ENCODE measurements around the gene PPM1F.

Gene PPM1F

DNA sequence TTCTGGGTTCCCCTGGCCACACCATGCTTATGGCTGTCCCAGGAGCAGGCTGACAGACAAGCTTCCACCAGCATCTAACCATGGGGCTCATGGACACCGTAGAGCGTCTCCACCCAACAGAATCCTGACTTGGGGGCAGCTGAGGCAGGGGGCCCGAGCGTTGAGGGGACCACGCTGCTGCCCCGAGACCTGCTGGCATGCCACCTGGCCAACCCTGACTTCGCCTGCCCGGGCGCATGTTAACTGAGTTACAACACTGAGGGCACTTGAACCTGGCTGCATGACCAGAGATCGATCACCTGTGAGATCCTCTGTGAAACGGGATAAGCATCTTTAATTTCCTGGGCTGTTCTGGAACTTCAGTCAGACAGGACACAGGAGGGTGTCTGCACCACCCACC lies 13.7 kb downstream of the PPM1F start:
- no peak for DNase-seq

DNA sequence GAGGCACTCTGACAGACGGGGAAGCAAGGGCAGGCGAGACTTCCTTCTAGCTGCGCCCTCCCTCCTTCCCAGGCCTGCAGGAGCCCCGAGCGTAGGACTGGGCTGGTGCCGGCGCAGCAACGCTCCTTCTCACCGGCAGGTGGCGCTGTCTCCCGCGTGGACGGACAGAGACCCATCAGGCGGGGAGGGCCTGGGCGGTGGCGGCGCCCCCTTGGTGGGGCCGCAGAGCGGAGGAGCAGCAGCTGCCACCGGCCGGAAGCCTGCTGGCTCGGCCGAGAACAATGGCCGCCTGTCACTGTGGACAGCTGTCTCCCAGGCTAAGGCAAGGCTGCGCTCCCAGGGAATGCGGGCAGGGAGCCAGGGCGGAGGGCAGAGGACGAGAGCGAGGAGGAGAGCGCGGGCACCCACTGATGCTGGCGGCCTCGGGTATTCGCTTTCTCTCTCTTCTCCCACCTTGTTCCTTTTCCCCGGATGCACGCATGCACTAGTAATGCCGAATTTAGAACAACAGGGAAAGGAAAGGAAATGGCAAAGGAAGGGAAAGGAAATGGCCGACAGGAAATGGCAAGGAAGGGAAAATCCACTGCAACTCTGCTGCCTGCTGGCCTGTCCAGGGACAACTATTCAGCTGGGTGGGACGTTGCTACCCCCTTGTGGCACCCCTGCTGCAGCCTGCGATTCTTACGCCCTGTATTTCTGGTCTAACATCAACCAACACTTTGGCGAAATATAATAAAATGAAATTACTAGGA lies 14.4 kb downstream of the PPM1F start:
- peak; percentile 97 for DNase-seq

DNA sequence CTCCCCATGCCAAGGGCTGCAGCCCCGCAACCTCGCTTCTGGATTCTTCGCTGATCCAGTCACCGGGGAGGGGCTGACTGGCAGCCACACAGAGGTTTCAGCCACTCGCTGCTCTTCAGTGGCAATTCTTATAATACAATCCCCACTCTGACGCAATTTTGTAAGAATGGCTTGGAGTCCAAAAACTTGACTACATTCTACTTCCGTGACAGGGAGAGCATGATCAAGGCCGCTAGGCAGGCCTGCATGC lies 14.9 kb downstream of the PPM1F start:
- DNase-seq = no peak

DNA sequence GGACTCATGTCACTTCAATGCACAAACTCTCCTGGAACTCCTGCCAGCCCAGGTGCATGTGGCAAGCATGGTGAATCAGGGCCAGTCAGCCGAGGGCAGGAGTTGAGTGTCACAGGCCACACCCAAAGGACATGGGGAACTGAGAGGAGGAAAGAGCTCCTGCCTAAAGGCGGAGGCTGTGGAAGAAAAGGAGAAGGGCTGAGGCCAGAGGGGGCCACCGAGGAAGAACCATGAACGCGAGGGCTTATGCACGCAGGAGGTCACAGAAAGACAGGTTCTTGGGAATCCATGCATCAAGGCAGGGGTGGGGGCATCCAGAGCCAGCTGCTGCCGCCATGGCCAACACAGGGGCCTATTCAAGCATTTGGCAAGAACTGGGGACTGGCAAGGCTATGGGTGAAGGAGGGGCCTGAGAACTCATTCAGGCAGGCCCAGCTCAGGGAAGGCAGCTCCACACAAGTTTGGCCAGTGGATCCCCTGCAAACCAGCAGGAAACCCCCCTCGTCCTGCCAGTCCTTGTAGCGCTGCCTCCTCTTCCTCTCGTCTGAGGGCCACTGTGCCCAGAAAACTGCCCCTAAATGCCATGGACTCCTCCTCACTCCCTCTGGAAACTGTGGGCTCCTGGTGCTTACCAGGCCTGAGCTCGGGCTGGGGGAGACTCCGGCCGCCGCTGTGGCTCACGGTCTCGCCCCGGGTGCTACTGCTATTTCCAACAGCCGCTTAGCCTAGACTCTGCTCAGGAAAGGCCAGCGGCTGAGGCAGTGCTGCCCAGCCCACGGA lies 15.4 kb downstream of the PPM1F start:
- DNase-seq = no peak

- DNase-seq = no peak
Measured at GRCh38 chr22:21936151-21936775, 16.4 kb downstream of the PPM1F start.

DNA sequence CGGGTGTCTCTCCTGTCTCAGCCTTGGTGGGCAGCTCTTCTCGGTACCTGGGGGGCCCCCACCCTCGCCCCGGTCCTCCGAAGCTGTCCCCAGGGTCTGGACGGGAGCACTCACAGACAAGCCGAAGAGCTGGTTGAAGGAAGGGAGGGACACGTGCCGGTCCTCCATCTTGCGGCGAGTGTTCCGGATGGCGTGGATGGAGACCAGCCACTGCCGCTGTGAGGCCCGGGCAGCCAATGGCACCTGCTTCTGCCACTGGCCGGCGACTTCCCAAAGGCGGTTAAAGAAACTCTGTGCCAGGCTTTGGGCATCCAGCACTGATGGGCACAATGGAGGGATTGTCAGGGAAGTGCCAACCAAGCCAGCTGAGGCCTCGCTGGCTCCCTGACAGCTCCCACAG lies 18.7 kb downstream of the PPM1F start:
- DNase-seq = no peak

GRCh38 chr22:21933413-21933812 lies 19.2 kb downstream of the PPM1F start:
- DNase-seq = no peak

- no peak for DNase-seq
Measured at GRCh38 chr22:21932347-21932746, 20.3 kb downstream of the PPM1F start.

GRCh38 chr22:21931056-21931455 lies 21.6 kb downstream of the PPM1F start:
- DNase-seq = no peak

GRCh38 chr22:21929253-21929652 lies 23.4 kb downstream of the PPM1F start:
- no peak for DNase-seq

DNA sequence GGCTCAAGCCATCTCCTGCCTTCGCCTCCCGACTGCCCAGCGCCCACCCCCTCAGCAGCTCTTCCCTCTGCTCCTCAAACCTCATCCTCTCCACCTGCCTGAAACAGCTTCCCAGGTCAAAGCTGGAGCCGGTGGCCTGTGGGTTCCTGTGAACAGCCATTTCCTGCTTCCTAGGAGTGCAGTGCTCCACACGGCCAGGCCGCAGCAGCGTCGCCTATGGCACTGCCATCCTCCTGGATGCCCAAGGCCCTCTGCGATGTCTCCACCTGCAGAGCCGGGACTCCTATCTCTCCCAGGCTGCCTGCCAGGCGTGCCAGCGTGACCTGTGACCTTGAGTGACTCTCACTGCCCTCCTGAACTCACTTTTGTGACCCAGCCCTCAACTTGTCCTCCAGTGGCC lies 24.6 kb downstream of the PPM1F start:
- DNase-seq = no peak

DNA sequence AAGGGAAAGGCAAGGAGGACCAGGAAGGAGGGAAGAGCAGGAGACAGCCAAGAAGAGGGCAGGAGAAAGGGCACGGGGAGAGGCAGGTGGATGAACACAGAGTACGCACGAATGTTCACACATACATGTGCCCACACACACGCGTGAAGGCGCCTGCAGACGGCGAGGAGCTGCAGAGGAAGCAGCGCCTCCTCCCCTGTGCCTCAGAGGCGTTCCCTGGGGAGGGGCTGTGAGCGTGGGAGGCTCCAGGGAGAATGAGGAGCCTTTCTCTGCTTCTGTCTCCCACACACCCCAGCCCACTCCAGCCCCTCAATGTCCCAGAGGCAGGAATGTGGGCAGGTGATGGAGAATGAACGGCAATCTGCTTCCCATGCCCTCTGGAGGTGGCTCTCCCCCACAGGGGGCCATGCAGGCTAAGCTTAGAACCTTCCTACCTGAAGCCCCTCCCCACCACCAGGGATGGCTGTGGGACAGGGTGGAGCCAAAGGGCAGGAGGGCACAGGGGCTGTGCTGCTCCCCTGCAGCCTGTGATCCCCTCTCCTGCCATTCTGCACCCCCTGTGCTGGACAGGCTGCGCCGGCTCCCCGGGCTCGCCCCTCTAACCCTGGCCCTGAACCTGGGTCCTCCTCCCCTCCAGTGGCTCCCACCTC lies 25.3 kb downstream of the PPM1F start:
- no peak for DNase-seq

- DNase-seq = no peak
Measured at GRCh38 chr22:21926728-21927127, 25.9 kb downstream of the PPM1F start.

DNA sequence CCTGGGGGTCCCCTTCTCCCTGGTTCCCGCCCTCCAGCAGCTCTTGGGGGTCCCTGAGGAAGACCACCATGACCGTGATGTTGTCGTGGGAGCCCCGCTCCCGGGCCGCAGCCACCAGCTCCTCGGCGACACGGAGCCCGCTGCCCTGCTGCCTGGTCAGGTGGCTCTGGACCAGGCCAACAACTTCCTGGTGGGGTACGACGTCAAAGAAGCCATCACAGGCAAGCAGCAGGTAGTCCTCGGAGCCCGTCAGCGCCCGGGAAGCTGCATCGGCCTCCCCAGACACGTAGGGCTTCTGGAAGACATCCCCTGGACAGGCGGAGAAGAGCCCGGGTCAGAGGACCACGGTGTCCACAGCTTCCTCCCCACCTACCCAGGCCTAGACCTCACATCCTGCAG lies 29.5 kb downstream of the PPM1F start:
- DNase-seq = no peak

DNA sequence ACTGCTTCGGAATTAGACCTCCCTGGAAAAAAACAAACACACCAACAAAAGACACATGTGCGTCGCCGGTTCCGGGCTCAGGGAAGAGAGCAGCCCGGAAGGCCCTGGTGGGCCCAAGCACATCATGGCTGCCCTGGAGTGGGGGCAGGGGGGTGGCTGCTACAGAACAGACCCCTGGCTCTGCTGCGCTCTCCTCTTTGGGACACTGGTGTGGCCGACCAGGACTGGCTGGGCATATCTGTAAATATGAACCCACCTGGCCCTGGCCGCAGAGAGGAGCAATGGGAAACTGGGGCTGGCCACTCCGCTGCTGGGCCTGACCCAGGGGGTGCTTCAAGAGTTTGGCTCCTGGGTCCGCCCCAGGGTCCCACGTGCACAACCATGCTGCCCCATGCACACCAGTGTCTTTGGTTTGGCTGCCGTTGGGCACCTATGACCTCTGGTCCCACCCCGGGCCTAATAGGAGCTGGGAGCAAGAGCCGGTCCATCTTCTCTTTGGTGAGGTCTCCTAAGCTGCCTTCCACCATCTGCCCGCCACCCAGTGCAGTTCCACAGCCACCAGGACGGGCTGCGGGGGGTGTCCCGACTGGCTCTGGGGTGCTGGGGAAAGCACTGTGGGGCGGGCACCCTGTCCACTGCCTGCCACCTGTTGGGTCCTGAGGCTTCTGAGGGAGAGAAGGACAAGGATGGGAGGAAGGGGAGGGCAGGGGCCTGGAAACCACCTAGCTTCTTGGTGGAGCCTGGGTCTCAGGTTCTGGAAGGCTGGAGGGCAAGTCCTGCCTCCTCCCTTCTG lies 30.1 kb downstream of the PPM1F start:
- no peak for DNase-seq

DNA sequence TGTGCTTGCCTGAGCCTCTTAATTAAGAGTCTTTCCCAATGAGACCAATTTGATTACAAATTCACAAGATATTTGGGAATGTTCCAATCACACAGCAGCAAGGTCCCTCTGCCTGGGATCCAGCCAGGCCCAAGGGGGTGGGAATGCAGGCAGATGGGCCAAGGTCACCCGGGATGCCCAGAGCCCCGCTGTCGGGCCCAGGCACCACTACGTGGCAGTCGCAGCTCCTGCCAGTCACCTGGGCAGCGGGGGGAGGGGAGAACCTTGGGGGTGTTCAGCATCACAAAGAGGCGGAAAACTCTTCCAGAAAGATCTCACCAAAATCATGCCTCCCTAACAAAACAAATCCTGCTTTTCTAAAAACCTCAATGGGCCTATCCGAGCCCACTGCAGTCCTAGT lies 30.9 kb downstream of the PPM1F start:
- DNase-seq = no peak

GRCh38 chr22:21921184-21921721 lies 31.4 kb downstream of the PPM1F start:
- DNase-seq = no peak

- DNase-seq = no peak
Measured at GRCh38 chr22:21920341-21921183, 32.1 kb downstream of the PPM1F start.

GRCh38 chr22:21919526-21920307 lies 32.9 kb downstream of the PPM1F start:
- no peak for DNase-seq

- no peak for DNase-seq
Measured at GRCh38 chr22:21918466-21919185, 34.0 kb downstream of the PPM1F start.

All from activated effector memory CD4-positive, alpha-beta T cell treated with anti-CD3 and anti-CD28 coated beads, Interleukin-2, amount 50 U/mL, for 16 hours (primary cell).